H1 (cell line): ENCODE results near the gene STKLD1. TPM values are rescaled to one million over a fixed set of nuclear protein-coding genes. Genes with fewer than 3 reads are reported as not detected.
"Not testable (repeated sequence)": the region's sequence is repeated elsewhere in the genome, so short reads cannot be mapped to it uniquely, and the experiment has no call there.

Experiments used
- CTCF ChIA-PET: fragments of 300-600 bp; sonication (Branson Sonifier 250); formaldehyde crosslinking; loops from one replicate; lab custom pipeline; 2021; ENCODE audit not compliant: partially characterized antibody; lab: Charles Lee
- POLR2A ChIA-PET: fragments of 300-600 bp; sonication (Branson Sonifier 250); formaldehyde crosslinking; loops from one replicate; lab custom pipeline; 2021; ENCODE audit warnings: inconsistent platforms; ENCODE audit not compliant: partially characterized antibody; lab: Charles Lee
- DNase-seq, 2 experiments: peaks; one replicate each; pipeline versions ENCODE4 v3.0.0 to v3.0.0-alpha.2; 2010 to 2022; ENCODE audit warnings: low spot score in 2 of 2, low read depth in 1 of 2, mixed read lengths in 1 of 2
- FAIRE-seq: peaks from 2 replicates; lab custom pipeline; 2011; peaks lifted over from hg19 to GRCh38; lab: Jason Lieb, UNC
- H2AFZ ChIP-seq: 2 replicates; pipeline ENCODE4 v1.8.1; 2012; ENCODE audit warnings: low read length, inconsistent platforms
- H2AK5ac ChIP-seq: 2 replicates; pipeline ENCODE4 v1.6.1; 2013; ENCODE audit warnings: low read depth, low read length
- H2BK120ac ChIP-seq: replicated peaks from 2 replicates; pipeline ENCODE3; 2013; ENCODE audit warnings: low read depth, low read length, inconsistent platforms
- H2BK12ac ChIP-seq: 2 replicates; pipeline ENCODE4 v1.6.1; 2013; ENCODE audit warnings: low read depth, low read length
- H2BK15ac ChIP-seq: 2 replicates; pipeline ENCODE4 v1.6.1; 2013; ENCODE audit warnings: low read length
- H2BK20ac ChIP-seq: 2 replicates; pipeline ENCODE4 v1.6.1; 2013; ENCODE audit warnings: low read length
- H2BK5ac ChIP-seq: 2 replicates; pipeline ENCODE4 v1.6.1; 2013; ENCODE audit warnings: low read depth, low read length
- H3K14ac ChIP-seq: 2 replicates; pipeline ENCODE4 v1.6.1; 2013; ENCODE audit warnings: inconsistent platforms; ENCODE audit not compliant: insufficient read length
- H3K18ac ChIP-seq: 2 replicates; pipeline ENCODE4 v1.6.1; 2013; ENCODE audit warnings: low read length; ENCODE audit errors: extremely low read depth
- H3K23ac ChIP-seq: 2 replicates; pipeline ENCODE4 v1.6.1; 2013; ENCODE audit warnings: inconsistent platforms; ENCODE audit not compliant: insufficient read length
- H3K23me2 ChIP-seq: 2 replicates; pipeline ENCODE4 v1.6.1; 2013; ENCODE audit warnings: low read depth, low read length
- H3K27ac ChIP-seq: 2 replicates; pipeline ENCODE4 v1.6.1; 2011; ENCODE audit warnings: low read depth, low read length, inconsistent platforms
- H3K27me3 ChIP-seq, 4 experiments: replicated peaks in 1 of 4; 1 replicate in 1 of 4; 2 replicates in 3 of 4; pipeline versions ENCODE4 v1.6.1 to v1.8.1; 2011 to 2013; ENCODE audit warnings: low read length in 3 of 4, mild to moderate bottlenecking in 3 of 4, inconsistent platforms in 2 of 4, mixed read lengths in 2 of 4, moderate library complexity in 1 of 4; ENCODE audit not compliant: control insufficient read depth in 3 of 4, insufficient read depth in 3 of 4; ENCODE audit errors: extremely low read depth in 1 of 4
- H3K36me3 ChIP-seq, 4 experiments: 2 replicates each; pipeline versions ENCODE4 v1.6.1 to v1.8.1; 2011 to 2013; ENCODE audit warnings: mild to moderate bottlenecking in 4 of 4, low read length in 3 of 4, moderate library complexity in 2 of 4, control low read depth in 1 of 4, inconsistent platforms in 1 of 4; ENCODE audit not compliant: insufficient read depth in 4 of 4, control insufficient read depth in 2 of 4
- H3K4ac ChIP-seq: replicated peaks from 2 replicates; pipeline ENCODE3; 2013; ENCODE audit warnings: low read length, low read depth, mixed read lengths, inconsistent platforms; ENCODE audit not compliant: insufficient read length
- H3K4me1 ChIP-seq, 4 experiments: replicated peaks in 1 of 4; 1 replicate in 1 of 4; 2 replicates in 3 of 4; pipeline versions ENCODE4 v1.6.1 to v1.8.1; 2011 to 2013; ENCODE audit warnings: low read length in 3 of 4, inconsistent platforms in 2 of 4, mixed read lengths in 1 of 4; ENCODE audit not compliant: insufficient read depth in 4 of 4, control insufficient read depth in 3 of 4
- H3K4me2 ChIP-seq, 2 experiments: 2 replicates each; pipeline versions ENCODE4 v1.6.1 to v1.8.1; 2011 to 2013; ENCODE audit warnings: low read depth in 2 of 2, low read length in 2 of 2, control low read depth in 1 of 2, inconsistent platforms in 1 of 2, mild to moderate bottlenecking in 1 of 2; ENCODE audit not compliant: insufficient read depth in 1 of 2
- H3K4me3 ChIP-seq, 4 experiments: fragments of 200-600, 300-600 bp in 1 of 4; sonication (generic), shearing (Covaris generic), sonication (Bioruptor Twin) in 1 of 4; 2 replicates each; pipeline versions ENCODE4 v1.5.1 to v1.8.1; 2011 to 2016; ENCODE audit warnings: low read length in 4 of 4, low read depth in 3 of 4, control low read depth in 2 of 4, inconsistent platforms in 2 of 4, mild to moderate bottlenecking in 2 of 4, mixed read lengths in 1 of 4, moderate library complexity in 1 of 4; ENCODE audit not compliant: insufficient read depth in 2 of 4; ENCODE audit errors: extremely low read depth in 1 of 4
- H3K56ac ChIP-seq: replicated peaks from 2 replicates; pipeline ENCODE3; 2013; ENCODE audit warnings: low read depth, mild to moderate bottlenecking, mixed read lengths, low read length, inconsistent platforms; ENCODE audit not compliant: insufficient read length
- H3K79me1 ChIP-seq: 2 replicates; pipeline ENCODE4 v1.6.1; 2013; ENCODE audit warnings: low read depth, low read length, control low read depth
- H3K79me2 ChIP-seq, 2 experiments: 2 replicates each; pipeline versions ENCODE4 v1.6.1 to v1.8.1; 2012 to 2013; ENCODE audit warnings: low read length in 2 of 2, mild to moderate bottlenecking in 2 of 2, inconsistent platforms in 1 of 2; ENCODE audit not compliant: insufficient read depth in 2 of 2, control insufficient read depth in 1 of 2
- H3K9ac ChIP-seq, 4 experiments: replicated peaks in 1 of 4; 1 replicate in 1 of 4; 2 replicates in 3 of 4; pipeline versions ENCODE4 v1.6.1 to v1.8.1; 2011 to 2013; ENCODE audit warnings: low read depth in 3 of 4, low read length in 3 of 4, control low read depth in 2 of 4, mild to moderate bottlenecking in 2 of 4, moderate library complexity in 2 of 4, inconsistent platforms in 1 of 4; ENCODE audit errors: extremely low read depth in 1 of 4
- H3K9me3 ChIP-seq, 2 experiments: 2 replicates each; pipeline versions ENCODE4 v1.6.1 to v1.8.1; 2012 to 2013; ENCODE audit warnings: mild to moderate bottlenecking in 2 of 2, moderate library complexity in 2 of 2, control low read depth in 1 of 2, inconsistent platforms in 1 of 2, low read depth in 1 of 2, low read length in 1 of 2, mixed read lengths in 1 of 2; ENCODE audit not compliant: insufficient read depth in 2 of 2
- H4K20me1 ChIP-seq, 2 experiments: replicated peaks in 1 of 2; 2 replicates each; pipeline versions ENCODE3 to v1.8.1; 2011 to 2013; ENCODE audit warnings: inconsistent platforms in 2 of 2, low read length in 2 of 2, mild to moderate bottlenecking in 1 of 2; ENCODE audit not compliant: insufficient read depth in 2 of 2, control insufficient read depth in 1 of 2
- H4K5ac ChIP-seq: 2 replicates; pipeline ENCODE4 v1.6.1; 2013; ENCODE audit warnings: low read length, low read depth, mixed read lengths, inconsistent platforms; ENCODE audit not compliant: insufficient read length
- H4K8ac ChIP-seq: 2 replicates; pipeline ENCODE4 v1.8.0; 2013; ENCODE audit warnings: mild to moderate bottlenecking, moderate library complexity, low read length, inconsistent platforms; ENCODE audit not compliant: insufficient read depth; ENCODE audit errors: extremely low read depth
- H4K91ac ChIP-seq: replicated peaks from 2 replicates; pipeline ENCODE3; 2013; ENCODE audit warnings: low read length, mixed read lengths, inconsistent platforms; ENCODE audit not compliant: insufficient read length
- CEBPB ChIP-seq: IDR thresholded peaks from 2 replicates; pipeline ENCODE4 v1.6.1; 2012; ENCODE audit warnings: low read depth, low read length
- CHD1 ChIP-seq: IDR thresholded peaks from 2 replicates; pipeline ENCODE4 v1.6.1; 2012; ENCODE audit warnings: low read depth, low read length, improper control_type of control experiment
- CREB1 ChIP-seq: IDR thresholded peaks from 2 replicates; pipeline ENCODE4 v1.6.1; 2012; ENCODE audit warnings: inconsistent platforms
- SP2 ChIP-seq: IDR thresholded peaks from 2 replicates; pipeline ENCODE4 v1.6.1; 2012; ENCODE audit warnings: mild to moderate bottlenecking, low read length, inconsistent platforms
- TAF1 ChIP-seq: IDR thresholded peaks from 2 replicates; pipeline ENCODE4 v1.6.1; 2011; ENCODE audit warnings: mild to moderate bottlenecking, low read depth, low read length
- YY1 ChIP-seq: IDR thresholded peaks from 2 replicates; pipeline ENCODE4 v1.6.1; 2011; ENCODE audit warnings: low read depth, mild to moderate bottlenecking, low read length
- WGBS, 2 experiments: shearing (Covaris generic) in 1 of 2; methylation state at CpG; one replicate each; pipeline versions ENCODE4 v1.1.6 to v1.1.7; 2013 to 2015; ENCODE audit warnings: low lambda C conversion rate in 2 of 2, mixed read lengths in 2 of 2, inconsistent platforms in 1 of 2, low coverage in 1 of 2, missing lambda C conversion rate in 1 of 2; ENCODE audit not compliant: insufficient replicate concordance in 2 of 2, insufficient coverage in 1 of 2, insufficient read length in 1 of 2; ENCODE audit errors: extremely low coverage in 1 of 2, missing lambda C conversion rate in 1 of 2; 5-methylcytosine and 5-hydroxymethylcytosine counted together
- polyA plus RNA-seq, 7 experiments: library from polyadenylated mRNA; depleted of rRNA in 3 of 7; stranded (reverse) in 5 of 7; unstranded in 2 of 7; fragments of >200 nt in 5 of 7; fragments of 200-250 nt in 2 of 7; gene quantifications; 1 replicate in 5 of 7; 2 replicates in 1 of 7; 4 replicates in 1 of 7; pipeline versions ENCODE4 v1.2.1 to v1.2.3, GENCODE V29; 2011 to 2013; ENCODE audit warnings: missing spikeins in 2 of 7, mixed read lengths in 2 of 7
- total RNA-seq: library from RNA; stranded (reverse); fragmentation: NEBNext Ultra II Directional; extraction: Animal tissue kit (Norgen Biotek cat#: 25700); gene quantifications from 2 replicates; pipeline ENCODE4 v1.2.1, GENCODE V29; 2021
- TF ChIP-seq, protein P1 (sequence below): IDR thresholded peaks from 2 replicates; pipeline ENCODE4 v1.6.1; 2012; ENCODE audit warnings: inconsistent platforms

STKLD1 gene
- total and polyA plus RNA-seq, 2 of the 8 experiments (the other 6 are each of a cell fraction or from before 2014, with no cell fraction given), result 0.26 TPM; not detected in 1

DNA sequence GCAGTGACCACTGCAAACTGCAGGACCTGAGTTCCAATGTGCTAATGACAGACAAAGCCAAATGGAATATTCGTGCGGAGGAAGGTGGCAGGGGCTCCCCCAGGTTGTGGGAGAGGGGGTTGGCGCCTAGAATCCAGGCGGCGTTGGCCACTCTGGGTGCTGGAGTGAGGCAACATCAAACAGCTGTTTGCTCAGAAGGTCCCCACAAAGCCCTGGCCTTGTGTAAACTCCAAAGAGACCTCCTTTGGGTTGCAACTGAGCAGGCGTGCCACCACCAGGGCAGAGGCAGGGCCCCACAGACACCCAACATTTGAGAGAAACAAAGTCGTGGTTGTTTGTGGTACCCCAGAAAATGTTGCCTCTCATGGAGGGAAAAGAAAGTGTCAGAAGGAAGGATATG is 14.5 kb downstream of the STKLD1 start (continued):
- TF ChIP-seq, protein P1, sequence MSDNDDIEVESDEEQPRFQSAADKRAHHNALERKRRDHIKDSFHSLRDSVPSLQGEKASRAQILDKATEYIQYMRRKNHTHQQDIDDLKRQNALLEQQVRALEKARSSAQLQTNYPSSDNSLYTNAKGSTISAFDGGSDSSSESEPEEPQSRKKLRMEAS, result no peak
- TF ChIP-seq TAF1 (no peak), YY1 (no peak), CEBPB (no peak), CREB1 (no peak), CHD1 (no peak), SP2 (no peak)

DNA sequence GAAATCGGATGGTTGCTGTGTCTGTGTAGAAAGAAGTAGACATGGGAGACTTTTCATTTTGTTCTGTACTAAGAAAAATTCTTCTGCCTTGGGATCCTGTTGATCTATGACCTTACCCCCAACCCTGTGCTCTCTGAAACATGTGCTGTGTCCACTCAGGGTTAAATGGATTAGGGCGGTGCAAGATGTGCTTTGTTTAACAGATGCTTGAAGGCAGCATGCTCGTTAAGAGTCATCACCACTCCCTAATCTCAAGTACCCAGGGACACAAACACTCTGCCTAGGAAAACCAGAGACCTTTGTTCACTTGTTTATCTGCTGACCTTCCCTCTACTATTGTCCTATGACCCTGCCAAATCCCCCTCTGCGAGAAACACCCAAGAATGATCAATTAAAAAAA is 15.3 kb downstream of the STKLD1 start:
- H2BK15ac ChIP-seq, POLR2A ChIA-PET, H4K8ac ChIP-seq, H3K56ac ChIP-seq, H3K9ac ChIP-seq, H3K36me3 ChIP-seq, H3K23ac ChIP-seq, H3K18ac ChIP-seq, DNase-seq, H2BK12ac ChIP-seq, H3K27me3 ChIP-seq, H3K79me2 ChIP-seq, H3K27ac ChIP-seq, H2BK120ac ChIP-seq, FAIRE-seq, H4K5ac ChIP-seq, H2AFZ ChIP-seq, H3K4me3 ChIP-seq, H3K4me2 ChIP-seq, H2BK5ac ChIP-seq, H3K14ac ChIP-seq, H4K20me1 ChIP-seq, H3K4me1 ChIP-seq, H3K79me1 ChIP-seq, H2BK20ac ChIP-seq, H3K4ac ChIP-seq, H3K9me3 ChIP-seq, H2AK5ac ChIP-seq, H4K91ac ChIP-seq, CTCF ChIA-PET: not testable (repeated sequence)
- 91% methylated on average over 2 of the region's 4 CpGs; no CpG with 5 or more reads in 1 of the 2 experiments for WGBS, 2 experiments
- peaks cover 12% of the 10 kb centered on the region; the same call in 1 of the 2 replicates for H3K23me2 ChIP-seq
